ENCODE data around the gene ANXA6.

The ANXA6 gene

GRCh38 chr5:151088986-151089385 is 68.6 kb downstream of the ANXA6 start:
- peaks cover 12% of the 10 kb centered on the region for H3K4me1 ChIP-seq (ENCODE audit: control insufficient read depth, insufficient read depth, low read length)
- H3K4me3 ChIP-seq (ENCODE audit: low read depth, low read length) = no peak overlapping the region
- H3K27me3 ChIP-seq (ENCODE audit: control insufficient read depth, insufficient read depth, low read length) = no peaks in the 10 kb centered on the region
- no peak overlapping the region for H3K27ac ChIP-seq (ENCODE audit: low read depth, low read length)
- no peaks in the 10 kb centered on the region for H3K36me3 ChIP-seq (ENCODE audit: control insufficient read depth, insufficient read depth, low read length)
- H3K9ac ChIP-seq (ENCODE audit: low read length) = no peak overlapping the region
- H3K9me3 ChIP-seq (ENCODE audit: control insufficient read depth, insufficient read depth, low read depth, low read length) = no peaks in the 10 kb centered on the region

GRCh38 chr5:151087486-151087885 is 70.1 kb downstream of the ANXA6 start:
- Histone ChIP-seq H3K4me1 (ENCODE audit: control insufficient read depth, insufficient read depth, low read length) (peaks cover 3% of the 10 kb centered on the region; the same call in 1 of the 2 replicates), H3K9me3 (ENCODE audit: control insufficient read depth, insufficient read depth, low read depth, low read length) (no peaks in the 10 kb centered on the region), H3K4me3 (ENCODE audit: low read depth, low read length) (no peak overlapping the region), H3K9ac (ENCODE audit: low read length) (no peak overlapping the region), H3K36me3 (ENCODE audit: control insufficient read depth, insufficient read depth, low read length) (no peaks in the 10 kb centered on the region), H3K27ac (ENCODE audit: low read depth, low read length) (no peak overlapping the region), H3K27me3 (ENCODE audit: control insufficient read depth, insufficient read depth, low read length) (no peaks in the 10 kb centered on the region)

GRCh38 chr5:151086905-151087360 is 70.6 kb downstream of the ANXA6 start:
- no peaks in the 10 kb centered on the region for H3K9me3 ChIP-seq (ENCODE audit: control insufficient read depth, insufficient read depth, low read depth, low read length)
- peak overlapping the region; percentile 13 for H3K9ac ChIP-seq (ENCODE audit: low read length)
- H3K27ac ChIP-seq (ENCODE audit: low read depth, low read length) = no peak overlapping the region
- H3K4me1 ChIP-seq (ENCODE audit: control insufficient read depth, insufficient read depth, low read length) = peaks cover 3% of the 10 kb centered on the region; the same call in 1 of the 2 replicates
- H3K4me3 ChIP-seq (ENCODE audit: low read depth, low read length) = no peak overlapping the region
- no peaks in the 10 kb centered on the region for H3K27me3 ChIP-seq (ENCODE audit: control insufficient read depth, insufficient read depth, low read length)
- no peaks in the 10 kb centered on the region for H3K36me3 ChIP-seq (ENCODE audit: control insufficient read depth, insufficient read depth, low read length)

- H3K4me1 ChIP-seq (ENCODE audit: control insufficient read depth, insufficient read depth, low read length) = peaks cover 3% of the 10 kb centered on the region; the same call in 1 of the 2 replicates
- H3K27ac ChIP-seq (ENCODE audit: low read depth, low read length) = no peak overlapping the region
- no peaks in the 10 kb centered on the region for H3K27me3 ChIP-seq (ENCODE audit: control insufficient read depth, insufficient read depth, low read length)
- no peaks in the 10 kb centered on the region for H3K9me3 ChIP-seq (ENCODE audit: control insufficient read depth, insufficient read depth, low read depth, low read length)
- no peak overlapping the region for H3K4me3 ChIP-seq (ENCODE audit: low read depth, low read length)
- H3K9ac ChIP-seq (ENCODE audit: low read length) = peak overlapping the region; percentile 13
- no peaks in the 10 kb centered on the region for H3K36me3 ChIP-seq (ENCODE audit: control insufficient read depth, insufficient read depth, low read length)
These were observed 71.2 kb downstream of the ANXA6 start for GRCh38 chr5:151086192-151086869.

- Histone ChIP-seq H3K9me3 (ENCODE audit: control insufficient read depth, insufficient read depth, low read depth, low read length) (no peaks in the 10 kb centered on the region), H3K27me3 (ENCODE audit: control insufficient read depth, insufficient read depth, low read length) (no peaks in the 10 kb centered on the region), H3K9ac (ENCODE audit: low read length) (no peak overlapping the region), H3K36me3 (ENCODE audit: control insufficient read depth, insufficient read depth, low read length) (no peaks in the 10 kb centered on the region), H3K4me1 (ENCODE audit: control insufficient read depth, insufficient read depth, low read length) (peaks cover 3% of the 10 kb centered on the region; the same call in 1 of the 2 replicates), H3K27ac (ENCODE audit: low read depth, low read length) (no peak overlapping the region), H3K4me3 (ENCODE audit: low read depth, low read length) (no peak overlapping the region)
These were observed 72.0 kb downstream of the ANXA6 start for GRCh38 chr5:151085517-151086041.

- Histone ChIP-seq H3K9ac (ENCODE audit: low read length) (no peak overlapping the region), H3K27me3 (ENCODE audit: control insufficient read depth, insufficient read depth, low read length) (no peaks in the 10 kb centered on the region), H3K4me1 (ENCODE audit: control insufficient read depth, insufficient read depth, low read length) (peaks cover 8% of the 10 kb centered on the region), H3K9me3 (ENCODE audit: control insufficient read depth, insufficient read depth, low read depth, low read length) (no peaks in the 10 kb centered on the region), H3K36me3 (ENCODE audit: control insufficient read depth, insufficient read depth, low read length) (no peaks in the 10 kb centered on the region), H3K4me3 (ENCODE audit: low read depth, low read length) (no peak overlapping the region), H3K27ac (ENCODE audit: low read depth, low read length) (no peak overlapping the region)
These were observed 73.2 kb downstream of the ANXA6 start for GRCh38 chr5:151084363-151084762.

- Histone ChIP-seq H3K4me3 (ENCODE audit: low read depth, low read length) (no peak overlapping the region), H3K4me1 (ENCODE audit: control insufficient read depth, insufficient read depth, low read length) (peaks cover 8% of the 10 kb centered on the region), H3K27me3 (ENCODE audit: control insufficient read depth, insufficient read depth, low read length) (no peaks in the 10 kb centered on the region), H3K9me3 (ENCODE audit: control insufficient read depth, insufficient read depth, low read depth, low read length) (no peaks in the 10 kb centered on the region), H3K27ac (ENCODE audit: low read depth, low read length) (no peak overlapping the region), H3K9ac (ENCODE audit: low read length) (no peak overlapping the region), H3K36me3 (ENCODE audit: control insufficient read depth, insufficient read depth, low read length) (no peaks in the 10 kb centered on the region)
These were observed 74.4 kb downstream of the ANXA6 start for GRCh38 chr5:151083081-151083676.

- no peak overlapping the region for H3K9ac ChIP-seq (ENCODE audit: low read length)
These were observed 75.2 kb downstream of the ANXA6 start for GRCh38 chr5:151082282-151082902.

GRCh38 chr5:151081431-151082281 is 75.9 kb downstream of the ANXA6 start:
- Histone ChIP-seq H3K36me3 (ENCODE audit: control insufficient read depth, insufficient read depth, low read length) (no peaks in the 10 kb centered on the region), H3K27me3 (ENCODE audit: control insufficient read depth, insufficient read depth, low read length) (no peaks in the 10 kb centered on the region), H3K27ac (ENCODE audit: low read depth, low read length) (peak overlapping the region; percentile 78; the same call in 1 of the 2 replicates), H3K4me1 (ENCODE audit: control insufficient read depth, insufficient read depth, low read length) (peaks cover 5% of the 10 kb centered on the region), H3K4me3 (ENCODE audit: low read depth, low read length) (peak overlapping the region; percentile 82), H3K9me3 (ENCODE audit: control insufficient read depth, insufficient read depth, low read depth, low read length) (no peaks in the 10 kb centered on the region), H3K9ac (ENCODE audit: low read length) (peak overlapping the region; percentile 94)

More at GRCh38 chr5:151082282-151082902, 75.2 kb downstream of the ANXA6 start:
- no peaks in the 10 kb centered on the region for H3K36me3 ChIP-seq (ENCODE audit: control insufficient read depth, insufficient read depth, low read length)
- H3K27ac ChIP-seq (ENCODE audit: low read depth, low read length) = no peak overlapping the region
- no peaks in the 10 kb centered on the region for H3K27me3 ChIP-seq (ENCODE audit: control insufficient read depth, insufficient read depth, low read length)
- H3K4me3 ChIP-seq (ENCODE audit: low read depth, low read length) = no peak overlapping the region
- no peaks in the 10 kb centered on the region for H3K9me3 ChIP-seq (ENCODE audit: control insufficient read depth, insufficient read depth, low read depth, low read length)
- peaks cover 7% of the 10 kb centered on the region for H3K4me1 ChIP-seq (ENCODE audit: control insufficient read depth, insufficient read depth, low read length)

- H3K36me3 ChIP-seq (ENCODE audit: control insufficient read depth, insufficient read depth, low read length) = no peaks in the 10 kb centered on the region
- H3K27ac ChIP-seq (ENCODE audit: low read depth, low read length) = peak within 1 kb of the TSS; percentile 78; the same call in 1 of the 2 replicates
- H3K4me3 ChIP-seq (ENCODE audit: low read depth, low read length) = peak within 1 kb of the TSS; percentile 82
- peaks cover 5% of the 10 kb centered on the region for H3K4me1 ChIP-seq (ENCODE audit: control insufficient read depth, insufficient read depth, low read length)
- no peaks in the 10 kb centered on the region for H3K27me3 ChIP-seq (ENCODE audit: control insufficient read depth, insufficient read depth, low read length)
- no peaks in the 10 kb centered on the region for H3K9me3 ChIP-seq (ENCODE audit: control insufficient read depth, insufficient read depth, low read depth, low read length)
- H3K9ac ChIP-seq (ENCODE audit: low read length) = peak within 1 kb of the TSS; percentile 94
These were observed 76.8 kb downstream of the ANXA6 start, which contains the start of gene TNIP1 for GRCh38 chr5:151080613-151081430. Gene TNIP1, minus strand, starts transcription at chr5:151081034. Its CDS starts 15,939 bp downstream, at chr5:151065095.
